Hypothalamus (tissue), 51 donors: ENCODE data around the gene KRTAP10-10.
"Not testable (repeated sequence)": the region's sequence is repeated elsewhere in the genome, so short reads cannot be mapped to it uniquely, and the experiment has no call there.

Source experiments
- DNase-seq, 51 donors: peaks; one replicate each; lab custom pipeline; 2025; lab: John Stamatoyannopoulos, UW

Gene KRTAP10-10

DNA sequence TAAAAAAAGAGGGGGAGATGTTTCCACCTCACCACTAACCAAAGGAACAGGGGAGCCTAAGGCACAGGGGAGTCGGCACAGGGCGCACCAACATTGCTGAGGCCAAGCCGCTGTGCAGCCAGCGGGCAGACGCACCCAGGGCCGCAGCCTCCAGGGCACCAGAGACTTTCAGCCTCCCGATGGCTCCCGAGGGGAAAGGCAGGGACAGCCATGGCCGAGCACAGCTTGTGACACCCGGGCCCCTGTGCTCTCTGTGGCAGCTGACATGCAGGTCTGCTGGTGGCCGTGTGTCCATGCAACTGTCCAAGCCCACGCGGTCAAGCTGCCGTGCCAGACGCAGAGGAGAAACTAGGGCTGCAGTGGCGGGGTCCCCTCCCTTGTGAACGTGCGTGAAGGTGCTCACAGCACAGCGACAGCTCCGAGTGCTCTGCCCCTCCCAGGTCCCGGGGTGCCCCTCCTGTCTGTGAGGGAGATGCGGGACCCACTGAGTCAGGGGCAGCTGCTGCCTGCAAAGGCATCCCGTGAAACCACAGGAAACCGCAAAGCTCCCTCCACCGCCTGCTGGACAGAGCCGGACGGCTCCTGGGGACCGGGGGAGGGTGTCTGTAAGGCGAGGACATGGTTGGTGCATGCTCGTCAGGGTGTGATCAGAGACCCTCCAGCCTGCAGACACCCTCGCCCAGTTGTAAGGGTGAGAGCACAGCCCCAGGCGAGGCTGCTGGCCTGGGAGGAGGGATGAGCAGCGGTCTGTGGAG, 11.6 kb downstream of the KRTAP10-10 start:
- no peak for DNase-seq

- no peak for DNase-seq
Measured at GRCh38 chr21:44649521-44650100, 12.5 kb downstream of the KRTAP10-10 start.

GRCh38 chr21:44650265-44650972, 13.3 kb downstream of the KRTAP10-10 start:
- no peak for DNase-seq

DNA sequence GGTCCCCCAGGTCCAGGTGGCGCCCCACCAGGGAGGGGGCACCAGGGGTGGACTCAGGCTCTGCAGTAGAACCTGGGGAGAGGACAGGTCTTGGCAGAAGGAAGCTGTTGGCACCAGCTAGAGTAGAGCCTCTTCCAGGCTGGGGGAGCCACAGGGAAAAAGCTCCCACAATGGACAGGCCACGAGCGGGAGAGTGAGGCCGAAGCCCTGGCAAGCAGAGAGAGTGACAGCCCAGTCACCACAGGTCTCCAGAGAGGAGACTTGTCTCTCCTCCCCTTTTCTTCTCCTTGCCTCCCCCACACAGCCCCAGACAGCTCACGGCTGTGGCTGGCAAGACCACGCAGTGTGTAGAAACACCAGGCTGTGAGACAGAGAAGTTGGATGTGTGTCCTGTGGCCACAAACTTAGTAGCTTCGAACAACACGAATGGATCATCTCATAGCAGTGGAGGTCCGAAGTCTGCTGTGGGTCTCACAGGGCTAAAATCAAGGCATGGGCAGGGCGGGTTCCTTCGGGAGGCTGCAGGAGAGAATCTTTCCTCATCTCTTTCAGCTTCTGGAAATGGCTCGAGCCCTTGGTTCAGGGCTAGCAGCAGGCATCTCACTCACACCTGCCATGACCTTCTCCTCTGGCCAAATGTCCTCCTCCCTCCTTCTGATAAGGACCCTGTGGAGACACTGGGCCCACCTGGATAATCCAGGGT, 14.0 kb downstream of the KRTAP10-10 start:
- DNase-seq: no peak

DNA sequence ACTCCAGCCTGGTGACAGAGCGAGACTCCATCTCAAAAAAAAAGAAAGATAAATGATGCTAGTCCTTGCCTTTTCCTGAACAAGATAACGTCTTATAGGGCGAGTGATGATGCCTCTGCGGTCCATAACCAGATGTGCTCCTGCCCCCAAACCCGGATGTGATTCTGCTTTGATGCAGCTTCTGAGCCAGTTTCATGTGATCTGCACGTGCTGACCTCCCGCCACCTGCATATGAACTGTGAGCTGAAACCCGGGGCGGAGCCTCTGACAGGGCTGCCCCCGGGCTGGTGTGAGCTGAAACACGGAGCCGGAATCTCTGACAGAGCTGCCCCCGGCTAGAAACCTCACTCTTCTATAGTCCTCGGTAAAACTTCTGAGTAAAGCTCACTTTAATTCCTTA, 16.0 kb downstream of the KRTAP10-10 start:
- DNase-seq: no peak

- DNase-seq: no peak
Measured at GRCh38 chr21:44653656-44654575, 16.8 kb downstream of the KRTAP10-10 start.

DNA sequence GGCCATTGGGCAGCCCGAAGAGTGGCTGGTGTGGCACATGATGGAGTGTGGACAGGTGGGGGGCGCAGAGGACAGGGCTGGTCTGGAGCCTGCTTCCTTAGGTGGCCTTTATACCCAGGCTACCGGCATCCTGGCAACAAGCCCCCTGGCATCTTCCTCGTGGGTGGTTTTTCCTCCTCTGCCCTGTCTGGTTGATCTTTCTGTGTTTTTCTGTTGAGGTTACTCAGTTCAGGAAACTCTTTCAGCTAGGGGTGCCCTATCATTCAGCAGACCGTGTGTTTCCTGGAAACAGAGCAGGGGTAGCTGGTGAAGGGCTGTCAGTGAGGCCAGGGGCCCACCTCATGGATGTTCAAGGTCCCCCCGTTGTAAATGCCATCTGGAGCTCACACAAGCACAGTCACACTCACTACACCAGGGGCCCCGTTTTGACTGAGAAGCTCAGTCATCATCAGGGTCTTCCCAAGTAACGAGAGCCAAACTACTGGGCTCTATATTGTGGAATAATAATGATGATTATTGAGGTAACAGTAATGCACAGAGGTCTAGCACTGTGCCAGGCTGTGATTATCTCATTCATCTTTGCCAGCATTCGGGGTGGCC, 17.5 kb downstream of the KRTAP10-10 start, which contains the start of gene KRTAP12-4:
TSS of gene KRTAP12-4 (minus strand) at position 84 of the 600 bp plus-strand sequence. CDS start at position 39, 45 bp downstream.
- DNase-seq: no peak

DNA sequence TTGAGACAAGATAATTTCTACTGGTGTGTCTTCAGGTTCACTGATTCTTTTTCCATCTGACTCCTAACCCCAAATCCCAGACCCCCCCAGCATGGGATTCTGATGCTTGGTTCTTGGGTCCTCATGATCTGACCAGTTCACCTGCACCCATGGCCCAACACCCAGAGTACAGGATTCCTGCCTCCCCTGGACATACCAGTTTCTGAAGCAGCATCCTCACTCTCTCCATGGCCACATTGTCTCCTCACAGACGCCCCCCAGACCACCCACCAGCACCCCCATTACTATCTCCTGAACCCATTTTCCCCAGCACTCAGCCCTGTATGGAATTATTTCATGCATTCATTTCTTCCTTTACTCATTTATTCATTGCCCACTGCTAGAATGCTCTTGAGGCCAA, 19.7 kb downstream of the KRTAP10-10 start:
- DNase-seq: no peak

GRCh38 chr21:44657635-44658540, 20.7 kb downstream of the KRTAP10-10 start, which contains the start of gene KRTAP12-3:
Gene KRTAP12-3 (plus strand): TSS chr21:44657932. CDS start chr21:44657980, 48 bp downstream.
- DNase-seq: no peak

GRCh38 chr21:44658541-44658910, 21.4 kb downstream of the KRTAP10-10 start:
- DNase-seq: no peak

DNA sequence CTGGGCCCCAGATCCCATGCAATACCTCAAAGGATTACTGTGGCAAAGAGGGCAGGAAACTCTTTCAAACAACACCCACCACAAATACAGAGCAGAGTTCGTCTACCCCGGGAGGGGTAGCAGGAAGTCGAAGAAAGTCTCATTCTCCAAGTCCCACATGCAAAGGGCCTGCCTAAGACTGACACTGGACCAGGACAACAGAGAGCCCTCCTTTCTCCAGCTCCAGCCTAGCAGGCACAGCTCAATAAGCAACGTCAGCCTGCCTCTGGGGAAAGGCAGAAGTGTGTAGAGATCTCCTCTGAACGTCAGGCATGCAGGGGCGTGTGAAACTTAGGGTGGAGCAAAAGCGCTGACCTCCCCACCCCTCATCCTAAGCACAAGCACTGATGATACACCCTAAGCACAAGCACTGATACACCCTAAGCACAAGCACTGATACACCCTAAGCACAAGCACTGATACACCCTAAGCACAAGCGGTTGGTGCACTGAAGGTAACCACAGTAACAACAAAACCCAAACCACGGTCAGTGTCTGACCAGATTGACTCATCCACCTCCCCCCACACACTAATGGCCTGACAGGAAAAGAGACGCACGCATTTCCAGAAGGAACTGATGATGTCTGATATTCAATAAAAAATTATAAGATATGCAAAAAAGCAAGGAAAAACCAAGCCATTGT, 21.9 kb downstream of the KRTAP10-10 start:
- no peak for DNase-seq

DNA sequence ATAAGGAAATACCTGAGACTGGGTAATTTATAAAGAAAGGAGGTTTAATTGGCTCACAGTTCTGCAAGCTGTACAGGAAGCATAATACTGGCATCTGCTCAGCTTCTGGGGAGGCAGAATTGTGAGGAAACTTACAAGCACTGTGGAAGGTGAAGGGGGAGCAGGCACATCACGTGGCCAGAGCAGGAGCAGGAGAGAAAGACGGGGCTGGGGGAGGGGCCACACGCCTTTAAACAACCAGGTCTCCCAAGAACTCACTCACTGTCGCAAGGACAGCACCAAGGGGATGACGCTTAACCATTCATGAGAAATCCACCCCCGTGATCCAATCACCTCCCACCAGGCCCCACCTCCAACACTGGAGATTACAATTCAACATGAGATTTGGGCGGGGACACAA, 24.4 kb downstream of the KRTAP10-10 start:
- not testable (repeated sequence) for DNase-seq

- no peak for DNase-seq
Measured at GRCh38 chr21:44664691-44665090, 27.5 kb downstream of the KRTAP10-10 start.

- DNase-seq: no peak
Measured at GRCh38 chr21:44666401-44667320, 29.5 kb downstream of the KRTAP10-10 start, which contains the start of gene KRTAP12-2. Gene KRTAP12-2 (minus strand): TSS chr21:44666927. CDS start chr21:44666886, 41 bp downstream.

DNA sequence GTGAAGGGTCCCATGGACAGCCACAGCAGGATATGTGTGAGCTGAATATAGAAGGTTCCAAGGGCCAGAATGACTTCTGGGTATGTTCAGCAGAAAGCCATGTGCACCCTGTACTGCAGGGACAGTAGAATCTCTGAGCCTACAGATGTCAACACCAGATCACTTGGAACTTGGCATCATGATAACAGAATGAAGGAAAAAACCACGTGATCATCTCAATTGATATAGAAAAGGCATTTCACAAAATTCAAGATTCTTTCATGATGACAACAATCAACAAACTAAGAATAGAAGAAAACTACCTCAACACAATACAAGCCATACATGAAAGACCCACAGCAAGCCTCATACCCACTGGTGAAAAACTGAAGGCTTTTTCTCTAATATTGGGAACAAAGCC, 30.5 kb downstream of the KRTAP10-10 start:
- no peak for DNase-seq

GRCh38 chr21:44670642-44671432, 33.7 kb downstream of the KRTAP10-10 start:
- no peak for DNase-seq
